GM18505 (cell line): Measurements from ENCODE around the gene NCOA5.

Experiments used
- ATAC-seq: cut with Tn5 transposase; IDR thresholded peaks from one replicate; pipeline ENCODE4 v1.9.1; 2021; ENCODE audit not compliant: unreplicated experiment
- POLR2A ChIP-seq: IDR thresholded peaks from 4 replicates; pipeline ENCODE4 v1.6.1; 2011; ENCODE audit warnings: borderline replicate concordance; ENCODE audit not compliant: insufficient read depth, insufficient read length; ENCODE audit errors: extremely low read depth

NCOA5 gene

DNA sequence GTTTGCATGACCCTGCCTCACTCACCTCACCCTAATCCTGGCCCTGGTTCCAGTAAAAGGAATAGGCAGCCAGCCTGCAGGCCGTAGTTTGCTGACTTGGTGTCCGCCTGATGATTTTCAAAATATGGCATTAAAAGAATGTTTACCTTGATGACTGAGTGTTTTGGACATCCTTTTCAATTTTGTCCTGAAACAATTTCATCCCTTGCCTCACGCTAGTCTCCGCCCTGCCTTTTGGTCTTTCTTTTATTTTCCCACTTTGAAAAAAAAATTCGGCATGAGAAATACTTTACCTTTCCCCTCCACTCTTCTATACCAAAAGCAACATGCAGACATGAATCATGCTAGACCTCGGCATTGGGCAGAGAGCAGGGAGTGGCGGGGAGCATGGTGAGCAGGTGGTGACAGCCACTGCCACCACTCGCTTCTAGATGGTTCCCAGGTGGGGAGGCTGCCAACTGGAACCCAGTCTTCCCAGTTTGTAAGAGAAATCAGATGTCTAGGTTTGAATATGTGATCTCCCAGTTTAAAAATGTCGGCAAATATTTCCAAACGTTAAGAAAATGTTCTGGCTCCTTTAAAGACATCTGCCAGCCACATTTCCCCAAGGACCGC is 37.7 kb upstream of the NCOA5 start:
- ATAC-seq = no peak
- peak; percentile 16 for TF ChIP-seq POLR2A

DNA sequence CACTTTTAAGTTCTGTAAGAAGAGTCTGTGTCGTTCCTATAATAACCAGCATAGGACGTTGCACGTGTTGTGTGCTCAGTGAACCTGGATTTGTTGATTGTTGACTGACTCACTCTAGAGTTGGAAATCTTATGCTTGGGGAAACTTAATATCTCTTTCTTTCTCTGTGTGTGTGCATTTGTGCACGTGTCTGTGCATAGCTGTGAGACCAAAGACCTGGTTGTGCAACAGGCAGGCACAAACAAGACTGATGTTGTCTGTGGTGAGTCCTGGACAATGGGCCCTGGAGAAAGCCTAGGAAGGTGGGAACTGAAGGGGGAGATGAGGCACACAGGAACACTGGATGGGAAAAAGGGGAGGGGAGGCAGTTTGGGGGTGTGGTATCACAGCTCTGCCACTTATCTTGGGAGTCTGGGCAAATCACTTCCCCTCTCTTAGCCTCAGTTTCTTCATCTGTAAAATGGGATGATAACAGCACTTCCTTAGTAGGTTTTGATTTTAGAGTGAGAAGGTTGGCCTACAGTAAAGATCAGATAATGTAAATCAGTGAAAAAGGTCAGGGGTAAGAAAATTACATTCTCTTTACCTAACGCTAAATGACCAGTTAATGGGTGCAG is 36.8 kb upstream of the NCOA5 start:
- ATAC-seq = no peak
- TF ChIP-seq POLR2A = no peak

DNA sequence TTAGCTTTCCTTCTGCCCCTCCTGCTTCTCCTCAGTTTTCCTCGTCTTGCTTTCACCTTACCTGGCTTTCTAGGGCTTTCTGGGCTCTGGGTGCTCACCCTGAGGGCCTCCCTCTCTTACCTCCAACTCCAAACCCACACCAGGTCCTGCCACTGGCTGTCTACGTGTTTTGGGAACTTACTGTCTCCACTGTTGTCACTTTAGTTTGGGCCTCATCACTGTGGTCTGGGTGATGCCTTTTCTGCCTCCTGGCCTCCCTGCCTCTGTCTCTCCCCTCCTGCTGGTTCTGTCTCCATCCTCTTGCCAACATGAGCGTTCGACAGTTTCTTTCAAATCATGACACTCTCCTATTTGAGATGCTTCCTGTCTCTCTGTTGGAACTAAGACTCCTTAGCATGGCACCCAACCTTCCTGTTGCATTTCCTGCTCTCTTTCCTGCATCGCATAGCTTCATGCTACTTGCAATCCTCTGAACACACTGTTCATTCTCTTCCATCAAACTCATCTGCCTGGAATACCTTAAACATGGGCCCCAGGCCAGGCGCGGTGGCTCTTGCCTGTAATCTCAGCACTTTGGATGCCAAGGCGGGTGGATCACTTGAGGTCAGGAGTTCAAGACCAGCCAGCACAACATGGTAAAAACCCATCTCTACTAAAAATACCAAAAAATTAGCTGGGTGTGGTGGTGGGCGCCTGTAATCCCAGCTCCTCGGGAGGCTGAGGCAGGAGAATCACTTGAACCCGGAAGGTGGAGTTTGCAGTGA is 33.9 kb upstream of the NCOA5 start:
- ATAC-seq = no peak
- TF ChIP-seq POLR2A = peak; percentile 4

DNA sequence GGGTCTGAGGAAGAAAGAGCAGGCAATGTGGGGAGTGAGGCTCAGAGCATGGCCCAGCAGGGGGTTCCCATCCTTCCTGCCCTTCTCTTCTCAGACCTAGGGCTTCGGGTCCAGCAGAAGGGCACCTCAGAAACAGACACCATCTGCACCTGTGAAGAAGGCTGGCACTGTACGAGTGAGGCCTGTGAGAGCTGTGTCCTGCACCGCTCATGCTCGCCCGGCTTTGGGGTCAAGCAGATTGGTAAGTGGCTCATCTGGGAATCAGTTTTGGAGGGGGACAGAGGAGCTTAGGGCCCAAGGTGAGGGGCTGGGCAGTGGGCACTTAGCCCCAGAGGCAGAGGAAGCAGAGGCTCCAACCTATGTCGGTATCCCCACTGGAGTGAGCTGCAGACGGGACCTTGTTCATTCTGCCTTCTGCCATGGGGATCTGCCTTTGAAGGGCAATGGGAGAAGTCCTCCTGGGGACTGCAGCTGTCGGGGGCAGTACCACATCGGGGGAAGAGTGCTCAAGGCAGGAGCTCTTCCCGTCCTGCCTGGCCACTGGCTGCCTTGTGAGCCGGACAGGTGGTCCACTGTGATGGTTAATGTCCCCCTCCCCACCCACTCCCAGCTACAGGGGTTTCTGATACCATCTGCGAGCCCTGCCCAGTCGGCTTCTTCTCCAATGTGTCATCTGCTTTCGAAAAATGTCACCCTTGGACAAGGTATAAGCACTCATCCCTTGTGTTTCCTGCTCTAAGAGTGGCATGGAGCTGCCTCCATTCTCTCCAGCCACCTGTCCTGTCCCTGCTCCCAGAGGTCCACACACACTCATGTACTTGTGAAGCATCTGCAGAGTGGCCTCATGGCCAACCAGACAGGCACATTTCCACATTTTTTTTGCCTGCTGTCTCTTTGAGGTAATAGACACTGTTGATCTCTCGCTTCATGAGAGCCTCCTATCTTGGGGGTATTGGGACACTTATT is 33.0 kb upstream of the NCOA5 start:
- TF ChIP-seq POLR2A = peak; percentile 31
- no peak for ATAC-seq

DNA sequence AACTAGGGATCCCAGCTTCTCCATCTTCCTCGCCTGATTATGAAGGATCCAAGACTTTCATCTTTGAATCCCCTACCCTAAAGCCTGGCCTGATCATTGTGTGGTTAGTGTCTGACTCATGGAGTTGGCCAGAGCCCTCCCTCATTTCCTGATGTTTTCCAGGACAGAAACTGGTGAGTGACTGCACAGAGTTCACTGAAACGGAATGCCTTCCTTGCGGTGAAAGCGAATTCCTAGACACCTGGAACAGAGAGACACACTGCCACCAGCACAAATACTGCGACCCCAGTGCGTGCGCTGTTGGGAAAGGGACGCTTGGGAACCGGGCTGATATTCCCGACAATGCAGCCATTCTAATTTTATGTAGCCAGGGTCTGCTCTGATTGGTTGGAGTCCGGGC is 32.3 kb upstream of the NCOA5 start:
- no peak for ATAC-seq
- no peak for TF ChIP-seq POLR2A

DNA sequence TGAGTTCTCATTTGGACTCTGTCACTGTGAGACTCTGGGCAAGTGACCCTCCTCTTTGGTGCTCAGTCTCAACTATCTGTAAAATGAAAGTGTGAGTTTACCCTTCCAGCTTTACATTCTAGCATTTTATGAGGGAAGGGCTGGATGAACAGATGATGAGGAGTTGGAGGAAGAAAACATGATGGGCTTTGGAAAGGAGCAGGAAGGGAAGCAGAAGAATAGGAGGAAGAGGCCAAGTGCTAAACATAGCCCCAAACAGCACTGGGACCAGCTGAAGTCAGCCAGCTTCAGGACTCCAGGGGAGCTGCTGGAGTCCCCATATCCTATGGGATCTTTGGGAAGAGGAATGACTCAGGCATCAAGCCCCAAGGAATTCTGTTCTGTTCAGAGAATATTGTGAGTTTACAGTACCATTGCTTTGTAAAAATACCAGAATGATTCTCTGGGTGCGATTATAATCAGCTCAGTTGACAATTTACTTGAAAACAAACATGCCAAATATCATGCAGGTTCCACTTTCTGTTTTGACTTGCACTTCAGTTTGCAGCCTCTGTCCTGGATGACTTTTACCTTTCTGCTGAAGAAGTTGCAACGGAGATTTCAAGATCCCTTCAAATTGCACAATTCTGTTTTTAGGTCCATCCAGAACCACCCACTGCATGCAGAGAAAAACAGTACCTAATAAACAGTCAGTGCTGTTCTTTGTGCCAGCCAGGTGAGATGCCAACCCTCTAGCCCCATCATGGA is 31.6 kb upstream of the NCOA5 start:
- TF ChIP-seq POLR2A = no peak
- no peak for ATAC-seq

DNA sequence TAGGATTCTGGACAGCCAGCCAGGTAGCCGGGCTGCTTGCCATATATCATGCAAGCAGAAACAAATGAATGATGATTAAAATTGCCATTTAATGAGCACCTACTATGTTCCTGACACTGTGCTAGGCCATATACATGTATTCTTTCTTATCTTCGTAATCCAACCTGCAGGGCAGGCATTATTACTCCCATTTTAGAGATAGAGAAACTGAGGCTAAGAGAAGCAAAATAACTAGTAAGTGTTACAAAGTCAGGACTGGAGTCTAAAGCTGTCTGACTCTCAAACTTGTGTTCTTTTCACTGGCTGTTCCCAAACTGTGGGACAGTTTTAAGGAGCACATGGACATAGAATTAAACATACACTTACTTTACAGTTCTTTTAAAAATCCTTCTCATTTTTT is 30.4 kb upstream of the NCOA5 start:
- no peak for TF ChIP-seq POLR2A
- ATAC-seq = no peak

DNA sequence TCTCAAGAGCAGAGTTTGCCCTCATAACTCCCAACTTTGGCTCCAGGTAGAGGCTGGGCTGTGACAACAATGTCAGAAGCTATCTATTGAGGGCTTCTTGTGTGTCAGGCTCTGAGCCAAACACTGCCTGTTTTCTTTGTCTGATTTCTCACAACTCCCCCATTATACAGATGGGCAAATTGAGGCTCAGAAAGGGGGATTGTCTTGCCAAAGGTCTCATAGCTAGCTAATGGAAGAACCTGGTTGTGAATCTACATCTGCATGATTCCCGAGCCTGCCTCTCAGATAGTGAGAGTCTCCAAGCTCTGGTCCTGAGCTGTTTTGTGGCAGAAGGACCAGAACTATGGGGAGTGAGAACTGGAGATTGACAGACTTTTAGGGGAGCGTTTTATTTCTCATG is 29.8 kb upstream of the NCOA5 start:
- no peak for TF ChIP-seq POLR2A
- no peak for ATAC-seq

DNA sequence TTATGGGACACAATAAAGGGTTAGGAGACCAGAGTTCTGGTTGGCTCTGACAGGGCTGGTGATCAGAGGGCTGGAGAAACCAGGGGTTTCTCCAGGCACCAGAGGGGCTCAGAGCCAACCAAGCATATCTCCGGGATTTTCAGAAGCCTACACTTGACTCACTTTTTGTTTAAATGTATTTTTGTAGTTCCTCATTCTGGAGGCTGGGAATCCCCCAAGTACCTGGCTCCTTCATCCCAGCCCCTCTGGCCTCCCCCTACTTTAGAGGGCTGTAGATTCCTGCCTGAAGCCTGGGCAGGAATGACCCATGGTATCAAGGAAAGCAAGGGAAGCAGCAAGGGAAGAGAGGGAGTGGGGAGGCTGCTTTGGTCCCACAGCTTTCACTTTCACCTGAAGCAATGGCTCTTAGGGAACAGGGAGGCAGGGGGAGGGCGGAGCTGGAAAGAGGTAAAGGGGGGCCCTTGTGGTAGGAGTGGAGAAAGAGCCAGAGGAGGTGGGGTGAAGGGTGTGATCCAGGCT is 29.3 kb upstream of the NCOA5 start:
- TF ChIP-seq POLR2A = no peak

DNA sequence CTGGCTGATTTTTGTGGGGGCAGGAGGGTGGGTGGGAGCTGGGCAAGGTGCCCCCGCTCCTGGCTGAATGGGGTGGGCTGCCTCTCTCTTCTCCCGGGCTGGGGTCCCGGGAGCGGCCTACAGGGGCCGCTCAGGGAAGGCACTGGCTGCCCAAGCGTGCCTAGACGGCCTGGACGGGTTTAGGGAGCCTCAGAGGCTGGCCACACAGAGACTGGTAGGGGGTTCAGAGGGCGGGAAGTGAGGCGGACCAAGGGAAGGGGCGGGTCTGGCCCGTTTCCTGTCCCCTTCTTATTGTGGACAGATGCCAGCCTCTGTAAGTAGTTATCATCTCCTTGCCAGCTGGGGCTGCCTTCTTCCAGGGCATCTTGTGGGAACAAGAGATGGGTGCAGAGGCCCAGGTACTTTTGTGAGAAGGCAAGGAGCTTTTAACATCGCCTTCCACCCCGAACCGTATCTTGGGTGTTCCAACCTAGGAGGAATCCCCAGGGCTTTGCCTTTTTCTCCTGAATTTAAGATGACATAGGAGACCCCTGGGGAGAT is 28.8 kb upstream of the NCOA5 start:
- peak; percentile 33 for ATAC-seq
- no peak for TF ChIP-seq POLR2A

More for the DNA sequence above, 29.3 kb upstream of the NCOA5 start:
- ATAC-seq = peak; percentile 39

DNA sequence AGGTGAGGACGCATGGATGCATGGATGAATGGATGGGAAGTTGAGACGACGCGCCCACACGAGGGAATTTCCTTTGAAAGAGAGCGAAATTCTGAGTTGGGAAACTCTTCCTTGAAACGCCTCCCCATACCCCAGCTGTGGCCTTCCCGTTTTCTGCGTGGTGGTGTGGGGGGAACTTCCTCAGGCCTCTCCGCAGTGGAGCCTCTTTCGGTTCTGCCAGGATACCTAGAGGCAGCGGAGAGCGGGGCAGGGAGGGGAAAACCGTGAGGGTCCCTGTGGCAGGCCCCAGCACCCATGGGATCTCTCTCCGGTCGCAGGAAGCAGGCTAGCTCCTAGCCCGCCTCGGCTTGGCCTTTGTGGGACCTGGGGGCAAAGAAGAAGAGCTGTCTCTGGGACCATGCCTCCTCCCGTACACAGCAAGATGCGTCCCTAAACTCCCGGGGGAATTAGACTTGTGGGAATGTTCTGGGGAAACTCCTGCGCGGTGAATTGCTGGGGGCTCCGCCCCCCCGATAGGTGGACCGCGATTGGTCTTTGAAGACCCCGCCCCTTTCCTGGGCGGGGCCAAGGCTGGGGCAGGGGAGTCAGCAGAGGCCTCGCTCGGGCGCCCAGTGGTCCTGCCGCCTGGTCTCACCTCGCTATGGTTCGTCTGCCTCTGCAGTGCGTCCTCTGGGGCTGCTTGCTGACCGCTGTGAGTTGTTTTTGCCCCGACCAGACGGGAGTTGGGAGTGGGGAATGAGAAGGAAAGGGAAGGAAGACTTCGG is 28.1 kb upstream of the NCOA5 start, which contains the start of gene CD40:
TSS of gene CD40 (plus strand) at position 611 of the 764 bp plus-strand sequence. CDS start at position 641, 30 bp downstream.
- peak; percentile 66 for ATAC-seq
- peak; percentile 96 for TF ChIP-seq POLR2A

DNA sequence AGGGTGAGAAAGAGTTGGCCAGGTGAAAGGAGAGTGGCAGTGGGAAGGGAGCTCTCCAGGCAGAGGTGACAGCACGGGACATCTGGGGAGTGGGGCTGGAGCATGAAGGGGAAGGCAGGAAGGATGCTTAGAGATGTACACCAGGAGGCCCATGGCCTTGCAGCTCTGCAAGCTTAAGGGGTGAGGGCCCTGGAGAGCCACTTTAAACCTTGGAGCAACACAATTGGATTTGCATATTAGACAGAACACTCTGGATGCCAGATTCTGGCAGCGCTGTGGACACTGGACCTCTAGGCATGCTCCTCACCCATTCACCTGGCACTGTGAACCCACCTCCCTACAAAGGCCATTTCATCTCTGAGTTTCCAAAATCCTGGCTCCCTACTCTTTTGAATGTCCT is 24.7 kb upstream of the NCOA5 start:
- no peak for ATAC-seq
- TF ChIP-seq POLR2A = no peak

DNA sequence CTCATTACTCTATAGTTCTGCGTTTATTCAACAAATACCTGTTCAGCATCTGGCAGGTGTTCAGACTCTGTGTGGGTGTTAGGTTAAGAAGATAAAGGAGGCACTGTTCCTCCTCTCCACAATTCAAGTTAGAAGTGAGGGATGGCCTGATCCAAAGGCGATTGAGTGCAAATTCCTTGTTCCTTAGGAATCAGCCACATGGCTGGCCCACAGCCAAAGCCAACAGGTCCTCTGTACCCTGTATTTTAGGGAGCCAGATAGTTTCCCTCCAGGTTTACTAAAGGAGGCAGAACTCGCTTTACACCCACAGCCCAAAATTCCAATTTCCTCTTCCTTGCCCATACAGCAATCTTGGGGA is 23.3 kb upstream of the NCOA5 start:
- no peak for ATAC-seq
- TF ChIP-seq POLR2A = no peak
